ENCODE results near the gene TCOF1. TPM values are rescaled to one million over a fixed set of nuclear protein-coding genes. Genes with fewer than 3 reads are reported as not detected.

The TCOF1 gene
- total and polyA plus RNA-seq, 2 of the 8 experiments (the other 6 are each of a cell fraction or from before 2014, with no cell fraction given): 35.9 to 170 TPM

DNA sequence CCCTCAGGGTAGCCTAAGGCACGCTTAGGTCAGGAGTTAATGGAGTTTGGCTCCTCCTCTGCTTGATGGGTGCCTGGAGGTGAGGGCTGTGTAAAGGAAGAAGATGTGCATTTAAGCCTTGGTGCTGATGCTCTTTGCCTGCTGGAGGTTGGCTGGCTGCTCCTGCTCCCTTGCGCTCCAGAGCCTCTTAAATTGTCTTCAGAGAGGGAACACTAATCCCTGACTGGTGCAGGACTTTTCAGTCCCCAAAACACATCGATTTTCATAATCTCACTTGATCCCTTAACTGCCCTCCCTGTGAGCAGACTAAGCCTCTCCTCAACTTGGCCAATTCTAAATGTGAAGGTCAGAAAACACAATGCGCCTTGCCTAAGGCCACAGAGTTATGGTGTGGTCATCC is 16.2 kb upstream of the TCOF1 start:
- H4K91ac ChIP-seq (replicated peaks; ENCODE audit: insufficient read length, low read length): no peak overlapping the region
- H3K4me2 ChIP-seq (ENCODE audit: insufficient read depth in 1 of 2, low read depth in 2 of 2, low read length in 2 of 2): no peak overlapping the region
- H4K20me1 ChIP-seq (replicated peaks in 1 of 2; ENCODE audit: control insufficient read depth in 1 of 2, insufficient read depth in 2 of 2, low read length in 2 of 2): no peaks in the 10 kb centered on the region
- CTCF ChIA-PET (ENCODE audit: partially characterized antibody): interaction anchor here (0.7 to 15.6 kb wide), 2 partner anchors 9 to 69 kb away, joined by 3 to 126 read pairs; no protein-coding TSS in a partner anchor
- no peak overlapping the region for H2BK20ac ChIP-seq (ENCODE audit: low read length)
- DNase-seq (ENCODE audit: low read depth in 1 of 2, low spot score in 2 of 2): no peak
- no peak for TF ChIP-seq TCF12 (IDR thresholded peaks at IDR 0.05; ENCODE audit: low read depth, low read length)
- TF ChIP-seq SRF (IDR thresholded peaks at IDR 0.05; ENCODE audit: low read depth, low read length): no peak
- no peak for TF ChIP-seq EZH2 (IDR thresholded peaks at IDR 0.05; ENCODE audit: low read depth, low read length, severe bottlenecking)
- no peak for TF ChIP-seq CHD2 (IDR thresholded peaks at IDR 0.05; ENCODE audit: low read length)
- TF ChIP-seq CEBPB (IDR thresholded peaks at IDR 0.05; ENCODE audit: low read depth, low read length): no peak
- no peak for TF ChIP-seq EGR1 (IDR thresholded peaks at IDR 0.05; ENCODE audit: borderline replicate concordance, low read depth, low read length)
- TF ChIP-seq RBBP5 (IDR thresholded peaks at IDR 0.05; ENCODE audit: borderline replicate concordance, low read depth, low read length): no peak
- TF ChIP-seq RAD21 (IDR thresholded peaks at IDR 0.05 in 1 of 2, conservative IDR thresholded peaks at IDR 0.05 in 1 of 2; ENCODE audit: low read depth in 2 of 2, low read length in 2 of 2): no peak
- POLR2A ChIA-PET (ENCODE audit: partially characterized antibody): no interaction called here
- H4K5ac ChIP-seq (ENCODE audit: insufficient read length, low read depth, low read length): no peak overlapping the region
- no peak overlapping the region for H3K18ac ChIP-seq (ENCODE audit: extremely low read depth, low read length)
- H3K23me2 ChIP-seq (ENCODE audit: low read depth, low read length): peaks cover 1% of the 10 kb centered on the region; the same call in 1 of the 2 replicates
- H2BK120ac ChIP-seq (replicated peaks; ENCODE audit: low read depth, low read length): no peak overlapping the region
- no peak overlapping the region for H3K14ac ChIP-seq (ENCODE audit: insufficient read length)
- H3K9ac ChIP-seq (replicated peaks in 1 of 4; ENCODE audit: extremely low read depth in 1 of 4, low read depth in 3 of 4, low read length in 3 of 4): no peak overlapping the region
- H3K27ac ChIP-seq (ENCODE audit: low read depth, low read length): no peak overlapping the region
- H2BK5ac ChIP-seq (ENCODE audit: low read depth, low read length): no peak overlapping the region
- no peaks in the 10 kb centered on the region for H3K4me1 ChIP-seq (replicated peaks in 1 of 4; ENCODE audit: control insufficient read depth in 3 of 4, insufficient read depth in 4 of 4, low read length in 3 of 4)
- no peaks in the 10 kb centered on the region for H3K27me3 ChIP-seq (replicated peaks in 1 of 4; ENCODE audit: control insufficient read depth in 3 of 4, extremely low read depth in 1 of 4, insufficient read depth in 3 of 4, low read length in 3 of 4)
- no peak for FAIRE-seq
- H2AFZ ChIP-seq (ENCODE audit: low read length): no peak overlapping the region
- H3K79me2 ChIP-seq (ENCODE audit: control insufficient read depth in 1 of 2, insufficient read depth in 2 of 2, low read length in 2 of 2): no peaks in the 10 kb centered on the region
- no peak overlapping the region for H2AK5ac ChIP-seq (ENCODE audit: low read depth, low read length)
- H3K79me1 ChIP-seq (ENCODE audit: low read depth, low read length): no peaks in the 10 kb centered on the region
- no peak overlapping the region for H3K4ac ChIP-seq (replicated peaks; ENCODE audit: insufficient read length, low read depth, low read length)
- H3K23ac ChIP-seq (ENCODE audit: insufficient read length): no peak overlapping the region
- no peaks in the 10 kb centered on the region for H3K9me3 ChIP-seq (ENCODE audit: insufficient read depth in 2 of 2, low read depth in 1 of 2, low read length in 1 of 2)
- H2BK12ac ChIP-seq (ENCODE audit: low read depth, low read length): no peak overlapping the region
- H3K36me3 ChIP-seq (ENCODE audit: control insufficient read depth in 2 of 4, insufficient read depth in 4 of 4, low read length in 3 of 4): no peaks in the 10 kb centered on the region
- no peak overlapping the region for H2BK15ac ChIP-seq (ENCODE audit: low read length)
- no peak overlapping the region for H3K4me3 ChIP-seq (ENCODE audit: extremely low read depth in 1 of 4, insufficient read depth in 2 of 4, low read depth in 3 of 4, low read length in 4 of 4)
- H3K56ac ChIP-seq (replicated peaks; ENCODE audit: insufficient read length, low read depth, low read length): no peak overlapping the region
- 87% methylated on average over 4 of the region's 4 CpGs; no CpG with 5 or more reads in 1 of the 2 experiments for WGBS, 2 experiments (ENCODE audit: extremely low coverage in 1 of 2, insufficient coverage in 1 of 2, insufficient read length in 1 of 2, insufficient replicate concordance in 2 of 2, low coverage in 1 of 2, low lambda C conversion rate in 2 of 2, missing lambda C conversion rate in 1 of 2)
- H4K8ac ChIP-seq (ENCODE audit: extremely low read depth, insufficient read depth, low read length): no peak overlapping the region
